HEK293 (cell line): Measurements from ENCODE around the gene KRTAP5-4.

Experiments used
- CTCF ChIA-PET: fragments of 350-600 bp; formaldehyde crosslinking; extraction: SDS; loops from one replicate; lab custom pipeline; 2021; ENCODE audit warnings: antibody characterized with exemption; lab: Yijun Ruan, JAX
- POLR2A ChIA-PET: fragments of 300-600 bp; formaldehyde crosslinking; extraction: SDS; loops from one replicate; lab custom pipeline; 2020; ENCODE audit warnings: antibody characterized with exemption, inconsistent platforms; lab: Yijun Ruan, JAX
- H3K27ac ChIP-seq: fragments of 200-500 bp; sonication (Bioruptor generic); 2 replicates; pipeline ENCODE4 v1.5.1; 2014; ENCODE audit warnings: low read depth, low read length, control low read depth, inconsistent platforms; ENCODE audit errors: extremely low read depth
- H3K36me3 ChIP-seq, 2 experiments: fragments of 200-500 bp in 1 of 2; sonication (Bioruptor generic) in 1 of 2; 1 replicate in 1 of 2; 2 replicates in 1 of 2; pipeline ENCODE4 v1.5.1; 2014 to 2017; ENCODE audit warnings: inconsistent platforms in 2 of 2, low read length in 2 of 2; ENCODE audit not compliant: control insufficient read depth in 2 of 2, insufficient read depth in 1 of 2
- H3K4me1 ChIP-seq: fragments of 200-500 bp; sonication (Bioruptor generic); 2 replicates; pipeline ENCODE4 v1.5.1; 2014; ENCODE audit warnings: mild to moderate bottlenecking, low read length, inconsistent platforms; ENCODE audit not compliant: control insufficient read depth, insufficient read depth
- H3K4me3 ChIP-seq: 2 replicates; pipeline ENCODE4 v1.5.1; 2011; ENCODE audit warnings: low read depth, mild to moderate bottlenecking, control low read depth, low read length, moderate library complexity
- H3K9me3 ChIP-seq: fragments of 200-500 bp; sonication (Bioruptor generic); 2 replicates; pipeline ENCODE4 v1.5.1; 2014; ENCODE audit warnings: low read depth, low read length, inconsistent platforms; ENCODE audit not compliant: control insufficient read depth, insufficient read depth
- CTCF ChIP-seq: fragments of 450-650 bp; formaldehyde crosslinking; IDR thresholded peaks from 2 replicates; pipeline ENCODE4 v1.5.1; 2016; ENCODE audit warnings: missing biosample characterization, missing genetic modification characterization
- HOXC10 ChIP-seq: sonication (generic); formaldehyde crosslinking; IDR thresholded peaks from 2 replicates; pipeline ENCODE4 v1.8.1; 2023; ENCODE audit warnings: mild to moderate bottlenecking, missing genetic modification reagents
- KLF1 ChIP-seq: fragments of 450-650 bp; formaldehyde crosslinking; IDR thresholded peaks from 2 replicates; pipeline ENCODE4 v1.5.1; 2016; ENCODE audit warnings: missing biosample characterization, missing genetic modification characterization
- PRDM2 ChIP-seq: fragments of 450-650 bp; formaldehyde crosslinking; IDR thresholded peaks from 2 replicates; pipeline ENCODE4 v1.5.1; 2016; ENCODE audit warnings: missing biosample characterization, missing genetic modification characterization, borderline replicate concordance
- SCRT2 ChIP-seq: fragments of 450-650 bp; formaldehyde crosslinking; IDR thresholded peaks from 2 replicates; pipeline ENCODE4 v1.5.1; 2016; ENCODE audit warnings: missing biosample characterization, missing genetic modification characterization
- SP2 ChIP-seq: fragments of 450-650 bp; formaldehyde crosslinking; IDR thresholded peaks from 2 replicates; pipeline ENCODE4 v1.5.1; 2016; ENCODE audit warnings: missing biosample characterization, missing genetic modification characterization
- ZNF121 ChIP-seq: fragments of 450-650 bp; formaldehyde crosslinking; IDR thresholded peaks from 2 replicates; pipeline ENCODE4 v1.5.1; 2016; ENCODE audit warnings: missing biosample characterization, missing genetic modification characterization
- ZNF239 ChIP-seq: fragments of 450-650 bp; formaldehyde crosslinking; IDR thresholded peaks from 2 replicates; pipeline ENCODE4 v1.5.1; 2016; ENCODE audit warnings: missing biosample characterization, missing genetic modification characterization
- ZNF311 ChIP-seq: fragments of 450-650 bp; formaldehyde crosslinking; IDR thresholded peaks from 2 replicates; pipeline ENCODE4 v1.5.1; 2017; ENCODE audit warnings: missing biosample characterization, missing genetic modification characterization, borderline replicate concordance
- ZNF404 ChIP-seq: fragments of 450-650 bp; formaldehyde crosslinking; IDR thresholded peaks from 2 replicates; pipeline ENCODE4 v1.5.1; 2017; ENCODE audit warnings: missing biosample characterization, missing genetic modification characterization
- ZNF544 ChIP-seq: fragments of 450-650 bp; formaldehyde crosslinking; IDR thresholded peaks from 2 replicates; pipeline ENCODE4 v1.5.0; 2017; ENCODE audit warnings: missing biosample characterization, missing genetic modification characterization
- ZNF629 ChIP-seq: fragments of 450-650 bp; formaldehyde crosslinking; IDR thresholded peaks from 2 replicates; pipeline ENCODE4 v1.5.1; 2017; ENCODE audit warnings: missing biosample characterization, missing genetic modification characterization
- ZNF704 ChIP-seq: fragments of 450-650 bp; formaldehyde crosslinking; IDR thresholded peaks from 2 replicates; pipeline ENCODE4 v1.5.1; 2016; ENCODE audit warnings: missing biosample characterization, missing genetic modification characterization
- ZNF707 ChIP-seq: fragments of 450-650 bp; formaldehyde crosslinking; IDR thresholded peaks from 2 replicates; pipeline ENCODE4 v1.5.1; 2016; ENCODE audit warnings: missing biosample characterization, missing genetic modification characterization
- ZNF792 ChIP-seq: fragments of 450-650 bp; formaldehyde crosslinking; IDR thresholded peaks from 2 replicates; pipeline ENCODE4 v1.5.1; 2016; ENCODE audit warnings: missing biosample characterization, missing genetic modification characterization
- ZSCAN18 ChIP-seq: fragments of 450-650 bp; formaldehyde crosslinking; IDR thresholded peaks from 2 replicates; pipeline ENCODE4 v1.5.1; 2016; ENCODE audit warnings: missing biosample characterization, missing genetic modification characterization
- ZSCAN23 ChIP-seq: fragments of 450-650 bp; formaldehyde crosslinking; IDR thresholded peaks from 2 replicates; pipeline ENCODE4 v1.5.1; 2016; ENCODE audit warnings: missing biosample characterization, missing genetic modification characterization
- TF ChIP-seq, protein P1 (sequence below): fragments of 450-650 bp; formaldehyde crosslinking; IDR thresholded peaks from 2 replicates; pipeline ENCODE4 v1.5.1; 2016; ENCODE audit warnings: missing biosample characterization, missing genetic modification characterization
- TF ChIP-seq, protein P2 (sequence below): fragments of 450-650 bp; formaldehyde crosslinking; IDR thresholded peaks from 2 replicates; pipeline ENCODE4 v1.5.1; 2016; ENCODE audit warnings: missing biosample characterization, missing genetic modification characterization

Gene KRTAP5-4

GRCh38 chr11:1572197-1573076 is 49.5 kb downstream of the KRTAP5-4 start, which contains the start of gene DUSP8:
Gene DUSP8 (minus strand): TSS chr11:1572271. CDS start chr11:1565826, 6,445 bp downstream.
- CTCF ChIA-PET: interaction anchor here (3.4 kb wide), 1 partner anchor 26 kb away, joined by 138 read pairs; no protein-coding TSS in a partner anchor
- POLR2A ChIA-PET: interaction anchor here (2.7 kb wide), 1 partner anchor 26 kb away, joined by 24 read pairs; no protein-coding TSS in a partner anchor
- H3K4me1 ChIP-seq: no peaks in the 10 kb centered on the region; the same call in 1 of the 2 replicates
- peak within 1 kb of the TSS; percentile 75 for H3K4me3 ChIP-seq
- peak within 1 kb of the TSS; percentile 53; the same call in 1 of the 2 replicates for H3K27ac ChIP-seq
- H3K36me3 ChIP-seq: peaks cover 0 to 6% of the 10 kb centered on the region in 2 experiments; a peak in 1 of 3 replicates
- no peaks in the 10 kb centered on the region for H3K9me3 ChIP-seq
- TF ChIP-seq, protein P1, sequence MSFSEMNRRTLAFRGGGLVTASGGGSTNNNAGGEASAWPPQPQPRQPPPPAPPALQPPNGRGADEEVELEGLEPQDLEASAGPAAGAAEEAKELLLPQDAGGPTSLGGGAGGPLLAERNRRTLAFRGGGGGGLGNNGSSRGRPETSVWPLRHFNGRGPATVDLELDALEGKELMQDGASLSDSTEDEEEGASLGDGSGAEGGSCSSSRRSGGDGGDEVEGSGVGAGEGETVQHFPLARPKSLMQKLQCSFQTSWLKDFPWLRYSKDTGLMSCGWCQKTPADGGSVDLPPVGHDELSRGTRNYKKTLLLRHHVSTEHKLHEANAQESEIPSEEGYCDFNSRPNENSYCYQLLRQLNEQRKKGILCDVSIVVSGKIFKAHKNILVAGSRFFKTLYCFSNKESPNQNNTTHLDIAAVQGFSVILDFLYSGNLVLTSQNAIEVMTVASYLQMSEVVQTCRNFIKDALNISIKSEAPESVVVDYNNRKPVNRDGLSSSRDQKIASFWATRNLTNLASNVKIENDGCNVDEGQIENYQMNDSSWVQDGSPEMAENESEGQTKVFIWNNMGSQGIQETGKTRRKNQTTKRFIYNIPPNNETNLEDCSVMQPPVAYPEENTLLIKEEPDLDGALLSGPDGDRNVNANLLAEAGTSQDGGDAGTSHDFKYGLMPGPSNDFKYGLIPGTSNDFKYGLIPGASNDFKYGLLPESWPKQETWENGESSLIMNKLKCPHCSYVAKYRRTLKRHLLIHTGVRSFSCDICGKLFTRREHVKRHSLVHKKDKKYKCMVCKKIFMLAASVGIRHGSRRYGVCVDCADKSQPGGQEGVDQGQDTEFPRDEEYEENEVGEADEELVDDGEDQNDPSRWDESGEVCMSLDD (tag by site-specific recombination): peak; percentile 61; the same call in 1 of the 2 replicates
- TF ChIP-seq, protein P2, sequence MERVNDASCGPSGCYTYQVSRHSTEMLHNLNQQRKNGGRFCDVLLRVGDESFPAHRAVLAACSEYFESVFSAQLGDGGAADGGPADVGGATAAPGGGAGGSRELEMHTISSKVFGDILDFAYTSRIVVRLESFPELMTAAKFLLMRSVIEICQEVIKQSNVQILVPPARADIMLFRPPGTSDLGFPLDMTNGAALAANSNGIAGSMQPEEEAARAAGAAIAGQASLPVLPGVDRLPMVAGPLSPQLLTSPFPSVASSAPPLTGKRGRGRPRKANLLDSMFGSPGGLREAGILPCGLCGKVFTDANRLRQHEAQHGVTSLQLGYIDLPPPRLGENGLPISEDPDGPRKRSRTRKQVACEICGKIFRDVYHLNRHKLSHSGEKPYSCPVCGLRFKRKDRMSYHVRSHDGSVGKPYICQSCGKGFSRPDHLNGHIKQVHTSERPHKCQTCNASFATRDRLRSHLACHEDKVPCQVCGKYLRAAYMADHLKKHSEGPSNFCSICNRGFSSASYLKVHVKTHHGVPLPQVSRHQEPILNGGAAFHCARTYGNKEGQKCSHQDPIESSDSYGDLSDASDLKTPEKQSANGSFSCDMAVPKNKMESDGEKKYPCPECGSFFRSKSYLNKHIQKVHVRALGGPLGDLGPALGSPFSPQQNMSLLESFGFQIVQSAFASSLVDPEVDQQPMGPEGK (tag by site-specific recombination): peak; percentile 11; the same call in 1 of the 2 replicates
- TF ChIP-seq ZNF311 (tag by site-specific recombination): no peak
- no peak for TF ChIP-seq PRDM2 (tag by site-specific recombination)
- TF ChIP-seq ZNF404 (tag by site-specific recombination): no peak
- no peak for TF ChIP-seq ZNF704 (tag by site-specific recombination)
- TF ChIP-seq ZSCAN23 (tag by site-specific recombination): no peak
- no peak for TF ChIP-seq ZNF121
- no peak for TF ChIP-seq ZSCAN18 (tag by site-specific recombination)
- TF ChIP-seq HOXC10: no peak
- TF ChIP-seq KLF1 (tag by site-specific recombination): 0 out of 2 replicates have a peak, but pooled peaks have one; percentile 13
- TF ChIP-seq ZNF629 (tag by site-specific recombination): peak; percentile 58
- no peak for TF ChIP-seq ZNF792
- no peak for TF ChIP-seq ZNF239 (tag by site-specific recombination)
- no peak for TF ChIP-seq ZNF707 (tag by site-specific recombination)
- no peak for TF ChIP-seq CTCF (tag by site-specific recombination)
- TF ChIP-seq SCRT2 (tag by site-specific recombination): no peak
- TF ChIP-seq SP2 (tag by site-specific recombination): 0 out of 2 replicates have a peak, but pooled peaks have one; percentile 6
- TF ChIP-seq ZNF544 (tag by site-specific recombination): no peak
